Pulmonary artery endothelial cell (primary cell): ENCODE measurements around the gene FLCN. TPM values are rescaled to one million over a fixed set of nuclear protein-coding genes. Genes with fewer than 3 reads are reported as not detected.

Experiments
- DNase-seq: peaks from one replicate; pipeline ENCODE4 v3.0.0-alpha.2; 2011; ENCODE audit warnings: low read depth, low spot score
- total RNA-seq: library from RNA; depleted of rRNA; stranded (reverse); fragments of >200 nt; gene quantifications from 2 replicates; pipeline ENCODE4 v1.2.3, GENCODE V29; 2014

The FLCN gene
- total RNA-seq, 1 donor from 2014 or later = 40.3 TPM

DNA sequence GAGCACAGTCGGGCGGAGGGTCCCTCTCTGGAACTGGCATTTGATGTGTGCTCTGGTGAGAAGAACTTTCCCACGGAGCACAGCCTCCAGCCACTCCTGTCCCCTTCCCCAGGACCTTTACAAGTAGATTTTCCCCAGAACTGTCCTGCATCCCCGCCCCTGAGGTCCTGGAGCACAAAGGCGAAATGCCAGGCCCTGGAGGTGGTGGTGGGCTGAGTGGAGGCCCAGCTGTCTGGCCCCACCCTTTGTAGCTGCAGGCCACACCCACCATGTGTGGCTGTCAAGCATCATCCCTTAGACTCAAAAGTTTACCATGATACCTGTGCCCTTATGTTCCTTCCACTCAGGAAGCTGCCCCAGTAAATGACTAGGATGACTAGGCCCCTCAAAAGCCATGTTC lies 68.6 kb downstream of the FLCN start:
- no peak for DNase-seq

DNA sequence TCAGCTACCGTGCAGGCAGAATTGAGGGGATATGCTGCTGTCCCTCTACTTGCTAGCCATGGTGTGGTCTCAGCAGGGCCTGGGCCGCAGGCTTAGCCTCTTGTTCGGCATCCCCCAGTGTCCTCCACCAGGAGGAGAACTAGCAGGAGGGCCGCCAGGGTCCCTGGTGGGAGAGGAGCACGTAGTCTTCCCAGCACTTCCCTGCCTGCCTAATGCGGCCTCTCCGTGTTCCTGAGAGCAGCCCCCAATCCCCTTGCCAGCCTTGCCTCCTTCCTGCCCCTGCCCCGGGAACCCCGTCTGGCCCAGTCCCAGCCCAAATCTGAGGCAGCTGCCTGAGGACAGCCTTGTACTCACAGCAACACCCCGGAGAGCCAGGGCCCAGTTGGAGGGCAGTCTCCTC lies 69.0 kb downstream of the FLCN start:
- no peak for DNase-seq

DNA sequence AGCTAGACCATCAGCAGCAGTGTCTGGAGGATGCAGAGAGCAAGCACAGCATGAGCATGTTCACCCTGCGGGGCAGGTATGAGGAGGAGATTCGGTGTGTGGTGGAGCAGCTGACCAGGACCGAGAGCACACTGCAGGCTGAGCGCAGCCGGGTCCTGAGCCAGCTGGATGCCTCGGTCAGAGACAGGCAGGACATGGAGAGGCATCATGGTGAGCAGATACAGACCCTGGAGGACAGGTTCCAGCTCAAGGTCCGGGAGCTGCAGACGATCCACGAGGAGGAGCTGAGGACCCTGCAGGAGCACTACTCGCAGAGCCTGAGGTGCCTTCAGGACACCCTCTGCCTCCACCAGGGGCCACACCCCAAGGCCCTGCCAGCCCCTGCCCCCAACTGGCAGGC lies 69.6 kb downstream of the FLCN start:
- DNase-seq = no peak

DNA sequence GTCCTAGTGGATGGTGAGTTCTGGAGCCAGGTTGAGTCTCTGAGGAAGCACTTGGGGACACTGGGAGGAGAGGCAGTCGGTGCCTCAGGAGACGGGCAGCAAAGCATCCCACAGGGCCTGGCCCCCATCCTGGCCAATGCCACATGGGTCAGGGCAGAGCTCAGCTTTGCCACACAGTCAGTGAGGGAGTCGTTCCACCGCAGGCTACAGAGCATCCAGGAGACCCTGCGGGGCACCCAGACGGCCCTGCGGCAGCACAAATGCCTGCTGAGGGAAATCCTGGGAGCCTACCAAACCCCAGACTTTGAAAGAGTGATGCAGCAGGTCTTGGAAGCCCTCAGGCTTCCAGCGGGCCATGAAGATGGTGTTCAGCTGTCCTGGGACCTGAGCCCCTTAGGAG lies 70.5 kb downstream of the FLCN start:
- no peak for DNase-seq

DNA sequence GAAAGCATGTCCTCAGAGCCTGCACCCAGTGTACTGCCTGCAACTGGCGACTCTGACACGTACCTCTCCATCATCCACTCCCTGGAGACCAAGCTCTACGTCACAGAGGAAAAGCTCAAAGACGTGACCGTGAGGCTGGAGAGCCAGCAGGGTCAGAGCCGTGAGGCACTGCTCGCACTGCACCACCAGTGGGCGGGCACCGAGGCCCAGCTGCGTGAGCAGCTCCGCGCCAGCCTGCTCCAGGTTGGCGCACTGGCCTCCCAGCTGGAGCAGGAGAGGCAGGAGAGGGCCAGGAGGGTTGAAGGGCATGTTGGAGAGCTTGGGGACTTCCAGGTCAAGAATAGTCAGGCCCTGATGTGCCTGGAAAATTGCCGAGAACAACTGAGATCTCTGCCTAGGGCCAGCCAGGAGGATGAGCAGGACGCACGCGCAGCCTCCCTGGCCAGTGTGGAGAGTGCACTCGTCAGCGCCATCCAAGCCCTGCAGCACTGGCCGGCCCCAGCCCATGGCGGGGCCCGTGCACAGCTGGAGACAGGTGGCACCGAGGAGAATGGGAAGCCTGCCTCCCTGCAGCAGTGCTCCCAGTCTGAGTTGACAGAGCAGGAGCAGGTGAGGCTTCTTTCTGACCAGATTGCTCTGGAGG lies 71.2 kb downstream of the FLCN start:
- no peak for DNase-seq

DNA sequence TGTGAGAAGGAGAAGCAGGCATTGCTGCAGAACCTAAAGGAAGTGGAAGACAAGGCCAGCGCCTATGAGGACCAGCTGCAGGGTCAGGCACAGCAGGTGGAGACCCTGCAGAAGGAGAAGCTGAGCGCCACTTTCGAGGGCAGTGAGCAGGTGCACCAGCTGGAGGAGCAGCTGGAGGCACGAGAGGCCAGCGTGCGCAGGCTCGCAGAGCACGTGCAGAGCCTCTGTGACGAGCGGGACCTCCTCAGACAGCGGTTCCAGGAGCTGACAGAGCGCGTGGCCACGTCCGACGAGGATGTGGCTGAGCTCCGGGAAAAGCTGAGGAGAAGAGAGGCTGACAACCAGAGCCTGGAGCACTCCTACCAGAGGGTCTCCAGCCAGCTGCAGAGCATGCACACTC lies 72.3 kb downstream of the FLCN start:
- no peak for DNase-seq

DNA sequence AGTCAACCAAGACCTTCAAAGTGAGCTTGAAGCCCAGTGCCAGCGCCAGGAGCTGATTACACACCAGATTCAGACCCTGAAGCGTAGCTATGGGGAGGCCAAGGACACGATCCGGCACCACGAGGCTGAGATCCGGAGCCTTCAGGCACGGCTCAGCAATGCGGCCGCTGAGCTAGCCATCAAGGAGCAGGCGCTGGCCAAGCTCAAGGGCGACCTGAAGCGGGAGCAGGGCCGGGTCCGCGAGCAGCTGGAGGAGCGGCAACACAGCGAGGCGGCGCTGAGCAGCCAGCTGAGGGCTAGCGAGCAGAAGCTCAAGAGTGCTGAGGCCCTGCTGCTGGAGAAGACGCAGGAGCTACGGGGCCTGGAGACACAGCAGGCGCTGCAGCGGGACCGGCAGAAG lies 72.8 kb downstream of the FLCN start:
- no peak for DNase-seq

Other genes with a start within 250 kb of the FLCN start
- gene MPRIP, start 194.7 kb downstream of the FLCN start, total RNA-seq = 108 and 164 TPM in 2 replicates
- 2.3 and 2.4 TPM in 2 replicates for gene PLD6, start 30.8 kb downstream of the FLCN start, total RNA-seq
- 103 and 120 TPM in 2 replicates for gene COPS3, start 44.1 kb upstream of the FLCN start, total RNA-seq
- gene NT5M, start 66.2 kb upstream of the FLCN start, total RNA-seq = 0.63 and 2.6 TPM in 2 replicates
- gene MED9, start 239.8 kb upstream of the FLCN start, total RNA-seq = 10.9 and 14.6 TPM in 2 replicates